Stimulated activated CD4-positive, alpha-beta T cell treated with anti-CD3 and anti-CD28 coated beads, Interleukin-1b, Interleukin-23, amount 100 ng/mL, for 1 hour (primary cell): Measurements from ENCODE around the gene OR5AC2.
A peak's percentile ranks its signal among the peaks of the same experiment; 100 is the strongest.

Experiments used
- DNase-seq, 2 donors: peaks; one replicate each; pipeline ENCODE4 v3.0.0-alpha.2; 2020; ENCODE audit warnings: low read depth in 2 of 2

The OR5AC2 gene

GRCh38 chr3:98086873-98087272 lies at the start of gene OR5AC2:
Gene OR5AC2, plus strand, starts transcription at chr3:98087173. Its CDS starts 0 bp downstream, at chr3:98087173.
- DNase-seq: no peak

DNA sequence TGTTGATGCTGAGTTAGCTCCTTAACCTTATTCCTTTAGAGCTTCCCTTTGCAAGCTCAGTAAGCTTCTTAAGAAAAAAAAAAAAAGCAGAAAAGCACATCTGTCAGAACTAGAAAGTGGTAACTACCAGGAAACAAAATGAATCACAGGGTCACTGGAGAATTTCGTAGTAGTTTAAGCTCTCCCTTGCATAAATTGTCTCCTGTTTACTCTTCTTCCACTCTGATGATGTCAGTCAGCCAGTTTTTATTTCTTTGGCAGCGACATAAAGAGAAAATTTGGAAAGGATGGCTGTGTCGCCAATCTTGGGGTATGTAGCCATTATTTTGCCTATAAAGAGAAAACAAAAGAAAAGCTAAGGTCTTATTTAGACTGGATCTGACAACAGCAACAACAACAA lies 48.7 kb upstream of the OR5AC2 start:
- no peak for DNase-seq

- DNase-seq: no peak
These were observed 48.1 kb upstream of the OR5AC2 start for GRCh38 chr3:98038876-98039275.

DNA sequence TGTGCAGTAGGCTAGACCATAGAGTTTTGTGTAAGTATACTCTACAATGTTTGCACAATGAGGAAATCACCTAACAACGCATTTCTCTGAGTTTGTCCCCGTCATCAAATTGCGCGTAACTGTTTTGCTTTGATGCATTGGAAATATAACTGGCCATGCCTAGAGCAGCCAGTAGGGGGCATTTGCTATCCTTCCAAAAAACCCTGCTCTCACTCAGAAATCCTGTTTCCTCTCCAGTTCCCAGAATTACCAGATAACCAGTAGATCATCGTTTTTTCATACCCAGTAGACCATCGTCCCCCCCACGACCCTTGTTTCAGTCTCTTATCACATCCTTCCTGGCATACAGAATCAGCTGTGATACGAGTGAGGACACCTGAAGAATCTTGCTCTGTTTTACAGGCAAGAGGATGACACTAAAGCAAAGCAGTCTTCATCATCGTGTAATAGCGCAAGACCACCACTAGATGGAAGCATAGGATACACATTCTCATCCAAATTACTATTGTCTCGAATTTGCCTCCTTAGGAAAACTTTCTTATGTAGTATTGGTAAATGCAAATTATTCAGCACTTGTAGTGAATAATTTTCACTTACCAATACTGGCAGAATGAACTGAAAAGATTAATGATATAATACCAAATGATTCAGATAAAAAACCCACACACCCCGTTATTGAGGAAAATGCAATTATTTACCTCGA lies 47.5 kb upstream of the OR5AC2 start:
- peak; percentile 11 to 28 for DNase-seq

DNA sequence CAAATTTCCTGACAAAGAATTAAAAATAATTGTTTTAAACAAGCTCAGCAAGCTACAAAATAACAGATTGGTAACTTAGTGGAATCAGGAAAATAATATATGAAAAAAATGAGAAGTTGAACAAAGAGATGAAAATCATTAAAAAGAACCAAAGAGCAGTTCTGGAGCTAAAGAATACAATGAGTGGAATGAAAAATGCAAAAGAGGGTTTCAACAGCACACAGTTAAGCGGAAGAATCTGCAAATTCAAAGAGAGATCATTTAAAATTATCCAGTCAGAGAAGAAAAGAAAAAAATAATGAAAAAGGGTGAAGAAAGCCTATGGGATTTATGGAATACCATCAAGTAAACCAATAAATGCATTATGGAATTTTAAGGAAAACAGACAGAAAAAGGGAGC lies 45.6 kb upstream of the OR5AC2 start:
- DNase-seq: no peak

DNA sequence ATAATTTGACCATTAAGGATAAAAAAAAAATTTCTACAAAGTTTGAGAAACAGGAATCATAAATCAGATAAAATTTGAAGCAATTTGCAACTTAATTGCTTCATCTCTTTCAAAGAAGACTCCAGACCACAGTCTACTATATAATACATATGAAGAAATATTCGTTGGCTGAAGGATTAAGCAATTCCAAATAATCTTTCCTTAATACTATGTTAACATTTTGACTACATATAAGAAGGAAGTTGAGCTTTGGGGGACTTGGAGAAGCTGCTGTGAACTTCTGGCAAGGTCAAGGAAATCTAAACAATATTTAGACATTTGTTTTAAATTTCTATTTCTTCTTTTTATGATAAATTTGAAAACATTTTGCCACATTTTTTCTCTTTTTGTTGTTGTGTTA lies 38.4 kb upstream of the OR5AC2 start:
- no peak for DNase-seq

GRCh38 chr3:98049271-98049670 lies 37.7 kb upstream of the OR5AC2 start:
- no peak for DNase-seq

DNA sequence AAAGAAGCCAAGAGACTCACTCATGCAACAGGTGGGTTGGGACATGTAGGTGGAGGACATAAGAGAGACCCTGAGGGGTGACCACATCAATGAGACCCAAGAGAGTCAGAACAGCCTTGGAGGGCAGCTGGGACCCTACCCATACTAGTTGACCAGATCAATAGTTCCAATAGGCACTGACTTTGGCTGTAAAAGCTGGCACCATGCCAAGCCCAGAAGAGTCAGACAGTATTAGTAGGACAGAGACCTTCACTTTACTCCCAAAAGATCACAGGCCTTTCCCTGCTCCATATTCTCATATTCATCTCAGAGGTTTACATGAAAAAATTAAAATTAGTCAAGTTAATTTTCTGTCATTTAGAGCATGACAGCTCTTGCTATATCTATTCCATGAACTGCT lies 30.9 kb upstream of the OR5AC2 start:
- no peak for DNase-seq

GRCh38 chr3:98057631-98058030 lies 29.3 kb upstream of the OR5AC2 start:
- DNase-seq: no peak

GRCh38 chr3:98058244-98058960 lies 28.6 kb upstream of the OR5AC2 start:
- DNase-seq: no peak

- no peak for DNase-seq
These were observed 18.1 kb upstream of the OR5AC2 start for GRCh38 chr3:98068824-98069223.

DNA sequence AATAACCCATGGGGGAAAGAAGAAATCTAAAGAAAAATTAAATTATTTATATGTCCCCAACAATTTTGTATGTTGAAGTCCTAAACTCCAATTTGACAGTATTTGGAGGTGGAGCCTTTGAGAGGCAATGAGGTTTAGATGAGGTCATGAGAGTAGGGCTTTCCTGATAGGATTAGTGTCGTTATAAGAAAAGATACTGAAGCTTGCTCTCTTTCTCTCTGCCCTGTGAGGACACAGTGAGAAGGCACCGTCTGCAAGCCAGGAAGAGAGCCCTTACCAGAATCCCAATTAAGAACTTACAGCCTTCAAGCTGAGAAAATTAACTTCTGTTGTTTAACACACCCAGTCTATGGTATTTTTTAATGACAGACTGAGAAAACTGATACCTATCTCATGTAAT lies 16.1 kb upstream of the OR5AC2 start:
- DNase-seq: no peak

GRCh38 chr3:98073486-98073885 lies 13.5 kb upstream of the OR5AC2 start:
- DNase-seq: no peak

DNA sequence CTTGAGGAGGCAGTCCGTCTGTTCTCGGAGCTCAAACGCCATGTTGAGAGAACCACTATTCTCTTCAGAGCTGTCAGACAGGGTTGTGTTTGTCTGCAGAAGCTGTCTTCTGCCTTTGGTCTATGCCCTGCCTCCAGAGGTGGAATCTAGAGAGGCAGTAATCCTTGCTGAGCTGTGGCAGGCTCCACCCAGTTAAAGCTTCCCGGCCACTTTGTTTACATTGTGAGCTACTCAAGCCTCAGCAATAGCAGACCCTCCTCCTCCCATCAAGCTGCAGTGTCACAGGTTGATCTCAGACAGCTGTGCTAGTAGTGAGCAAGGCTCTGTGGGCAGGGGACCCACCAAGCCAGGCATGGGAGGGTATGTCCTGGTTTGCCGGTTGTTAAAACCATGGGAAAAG lies 8.9 kb downstream of the OR5AC2 start:
- no peak for DNase-seq

DNA sequence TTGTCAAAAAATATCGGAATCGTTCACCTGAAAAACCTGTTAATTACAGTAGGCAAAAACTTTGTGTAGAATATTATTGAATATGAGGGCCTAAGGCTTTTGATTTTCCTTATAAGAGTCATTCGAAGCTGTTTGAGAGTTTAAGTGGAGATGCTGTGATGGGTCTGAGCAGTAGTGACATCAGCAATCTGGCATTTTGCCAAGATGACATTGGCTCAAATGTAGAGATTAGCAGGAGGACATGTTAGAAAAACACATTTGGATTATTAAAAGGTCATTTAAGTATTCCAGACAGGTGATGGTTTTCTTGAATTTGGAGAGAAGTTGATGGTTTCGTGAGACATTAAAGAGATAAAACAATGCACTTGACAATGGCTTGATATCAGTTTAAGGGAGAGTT lies 12.9 kb downstream of the OR5AC2 start:
- no peak for DNase-seq

DNA sequence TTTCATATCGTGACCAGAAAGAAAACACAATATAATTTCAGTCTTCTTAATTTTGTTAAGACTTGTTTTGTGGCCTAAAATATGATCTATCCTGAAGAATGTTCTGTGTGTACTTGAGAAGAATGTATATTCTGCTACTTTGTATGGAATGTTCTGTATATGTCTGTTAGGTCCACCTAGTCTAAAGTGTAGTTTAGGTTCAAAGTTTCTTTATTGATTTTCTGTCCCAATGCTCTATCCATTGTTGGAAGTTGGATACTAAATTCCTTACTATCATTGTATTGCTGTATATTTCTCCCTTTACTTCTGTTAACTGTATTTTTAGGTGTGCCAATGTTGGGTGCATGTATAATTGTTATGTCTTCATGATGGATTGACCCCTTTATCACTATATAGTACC lies 21.2 kb downstream of the OR5AC2 start:
- no peak for DNase-seq

- no peak for DNase-seq
These were observed 23.0 kb downstream of the OR5AC2 start for GRCh38 chr3:98109807-98110549.

GRCh38 chr3:98110550-98110908 lies 23.6 kb downstream of the OR5AC2 start:
- DNase-seq: no peak

GRCh38 chr3:98114264-98114663 lies 27.3 kb downstream of the OR5AC2 start:
- no peak for DNase-seq

DNA sequence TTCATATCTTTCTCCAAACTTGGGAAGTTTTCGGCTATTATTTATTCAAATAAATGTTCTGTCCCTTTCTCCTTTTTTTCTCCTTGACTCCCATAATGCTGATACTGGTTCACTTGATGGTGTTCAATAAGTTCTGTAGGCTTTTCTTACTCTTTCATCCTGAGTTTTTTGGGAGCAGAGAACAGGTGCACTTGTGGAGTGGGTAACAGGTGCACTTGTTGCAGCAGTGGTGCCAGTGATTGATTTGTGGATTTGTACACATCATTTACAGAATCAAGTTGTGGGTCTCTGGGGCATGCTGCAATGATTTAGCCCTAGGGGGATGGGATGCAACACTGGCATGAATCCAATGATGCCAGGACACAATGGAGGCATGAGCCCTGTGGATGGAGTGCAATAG lies 28.7 kb downstream of the OR5AC2 start:
- DNase-seq: no peak

DNA sequence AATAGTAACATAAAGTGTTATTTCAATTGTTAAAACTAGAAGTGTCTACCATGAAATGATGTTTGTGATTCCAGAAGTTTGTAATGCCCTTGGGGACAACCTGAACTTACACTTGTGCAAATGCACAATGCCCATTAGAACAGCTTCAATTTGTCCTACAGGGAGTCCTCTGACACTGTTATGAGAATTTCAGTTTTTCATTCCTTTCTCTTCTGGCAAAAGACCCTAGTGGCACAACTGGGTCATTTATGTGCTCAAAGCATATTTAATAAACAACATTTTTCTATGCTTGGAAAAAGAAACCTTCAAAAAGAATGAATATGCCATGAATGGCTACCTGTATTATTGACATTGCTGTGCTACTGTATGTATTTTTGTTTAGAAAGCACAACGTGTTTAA lies 43.4 kb downstream of the OR5AC2 start, which contains the start of gene OR5H1:
TSS of gene OR5H1 (plus strand) at position 301 of the 400 bp plus-strand sequence. CDS start 1,977 bp downstream, outside the sequence.
- no peak for DNase-seq

- DNase-seq: no peak
These were observed 49.7 kb downstream of the OR5AC2 start for GRCh38 chr3:98136631-98137030.
